Measurements from ENCODE around the gene SPEN.
"Not testable (repeated sequence)": the region's sequence is repeated elsewhere in the genome, so short reads cannot be mapped to it uniquely, and the experiment has no call there.

SPEN gene

DNA sequence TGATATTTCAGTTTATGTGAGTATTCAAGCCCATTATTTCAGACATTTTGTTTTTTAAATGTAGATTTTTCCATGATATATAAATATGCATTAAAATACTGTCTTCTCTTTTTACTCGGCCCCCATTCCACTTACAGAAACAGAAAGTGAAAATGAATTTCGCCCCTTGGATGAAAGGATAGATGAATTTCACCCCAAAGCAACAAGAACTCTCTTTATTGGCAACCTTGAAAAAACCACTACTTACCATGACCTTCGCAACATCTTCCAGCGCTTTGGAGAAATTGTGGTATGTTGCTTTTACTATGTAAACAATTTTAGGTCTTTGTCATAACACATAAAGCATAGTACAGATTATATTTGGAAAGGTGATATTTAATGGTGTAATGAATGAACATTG is 68.5 kb downstream of the SPEN start:
- Mint-ChIP-seq H3K27ac (no peak overlapping the region), H3K9me3 (no peaks in the 10 kb centered on the region), H3K4me3 (no peak overlapping the region), H3K27me3 (ENCODE audit: low read depth, poor library complexity) (no peaks in the 10 kb centered on the region), H3K4me1 (no peaks in the 10 kb centered on the region), H3K36me3 (ENCODE audit: low read depth) (peaks cover 66% of the 10 kb centered on the region)
- DNase-seq = no peak
- TF ChIP-seq, protein P1, sequence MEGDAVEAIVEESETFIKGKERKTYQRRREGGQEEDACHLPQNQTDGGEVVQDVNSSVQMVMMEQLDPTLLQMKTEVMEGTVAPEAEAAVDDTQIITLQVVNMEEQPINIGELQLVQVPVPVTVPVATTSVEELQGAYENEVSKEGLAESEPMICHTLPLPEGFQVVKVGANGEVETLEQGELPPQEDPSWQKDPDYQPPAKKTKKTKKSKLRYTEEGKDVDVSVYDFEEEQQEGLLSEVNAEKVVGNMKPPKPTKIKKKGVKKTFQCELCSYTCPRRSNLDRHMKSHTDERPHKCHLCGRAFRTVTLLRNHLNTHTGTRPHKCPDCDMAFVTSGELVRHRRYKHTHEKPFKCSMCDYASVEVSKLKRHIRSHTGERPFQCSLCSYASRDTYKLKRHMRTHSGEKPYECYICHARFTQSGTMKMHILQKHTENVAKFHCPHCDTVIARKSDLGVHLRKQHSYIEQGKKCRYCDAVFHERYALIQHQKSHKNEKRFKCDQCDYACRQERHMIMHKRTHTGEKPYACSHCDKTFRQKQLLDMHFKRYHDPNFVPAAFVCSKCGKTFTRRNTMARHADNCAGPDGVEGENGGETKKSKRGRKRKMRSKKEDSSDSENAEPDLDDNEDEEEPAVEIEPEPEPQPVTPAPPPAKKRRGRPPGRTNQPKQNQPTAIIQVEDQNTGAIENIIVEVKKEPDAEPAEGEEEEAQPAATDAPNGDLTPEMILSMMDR (IDR thresholded peaks at IDR 0.05) = no peak

GRCh38 chr1:15916417-15916816 is 68.9 kb downstream of the SPEN start:
- TF ChIP-seq, protein P1 (IDR thresholded peaks at IDR 0.05) = no peak
- Mint-ChIP-seq H3K9me3 (no peaks in the 10 kb centered on the region), H3K4me1 (no peaks in the 10 kb centered on the region), H3K27me3 (ENCODE audit: low read depth, poor library complexity) (no peaks in the 10 kb centered on the region), H3K36me3 (ENCODE audit: low read depth) (peaks cover 65% of the 10 kb centered on the region), H3K4me3 (no peak overlapping the region), H3K27ac (peak overlapping the region; percentile 93)
- no peak for DNase-seq

GRCh38 chr1:15916916-15917315 is 69.4 kb downstream of the SPEN start:
- Mint-ChIP-seq H3K27me3 (ENCODE audit: low read depth, poor library complexity) (no peaks in the 10 kb centered on the region), H3K36me3 (ENCODE audit: low read depth) (peaks cover 66% of the 10 kb centered on the region), H3K27ac (peak overlapping the region; percentile 29), H3K4me3 (no peak overlapping the region), H3K9me3 (no peaks in the 10 kb centered on the region), H3K4me1 (no peaks in the 10 kb centered on the region)
- TF ChIP-seq, protein P1 (IDR thresholded peaks at IDR 0.05) = no peak
- DNase-seq = no peak

GRCh38 chr1:15918962-15919715 is 71.6 kb downstream of the SPEN start:
- H3K4me1 Mint-ChIP-seq = no peaks in the 10 kb centered on the region
- TF ChIP-seq, protein P1 (IDR thresholded peaks at IDR 0.05) = no peak
- no peak overlapping the region for H3K27ac Mint-ChIP-seq
- H3K4me3 Mint-ChIP-seq = no peak overlapping the region
- H3K27me3 Mint-ChIP-seq (ENCODE audit: low read depth, poor library complexity) = no peaks in the 10 kb centered on the region
- no peaks in the 10 kb centered on the region for H3K9me3 Mint-ChIP-seq
- DNase-seq = no peak
- H3K36me3 Mint-ChIP-seq (ENCODE audit: low read depth) = peaks cover 65% of the 10 kb centered on the region

DNA sequence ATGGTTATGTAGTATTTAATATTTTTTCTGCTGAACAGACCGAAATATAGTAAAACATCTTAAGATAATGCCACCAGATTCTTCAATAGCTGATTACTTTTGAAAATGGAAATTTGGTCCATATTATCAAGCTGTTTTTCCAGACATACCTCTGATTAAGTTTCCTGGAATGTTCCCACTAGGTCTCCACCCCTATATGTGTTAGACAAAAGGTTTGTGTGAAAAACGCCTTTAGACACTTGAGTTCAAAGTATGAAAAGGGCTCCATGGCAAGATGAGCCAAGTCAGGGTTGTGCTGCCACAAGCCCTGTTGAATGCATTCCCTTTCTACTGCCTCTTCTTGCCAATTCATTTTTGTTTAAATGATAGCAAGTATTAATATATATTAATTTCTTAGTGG is 75.7 kb downstream of the SPEN start:
- no peaks in the 10 kb centered on the region for H3K4me1 Mint-ChIP-seq
- H3K4me3 Mint-ChIP-seq = no peak overlapping the region
- TF ChIP-seq, protein P1 (IDR thresholded peaks at IDR 0.05) = no peak
- no peak for DNase-seq
- no peaks in the 10 kb centered on the region for H3K9me3 Mint-ChIP-seq
- H3K27me3 Mint-ChIP-seq (ENCODE audit: low read depth, poor library complexity) = no peaks in the 10 kb centered on the region
- no peak overlapping the region for H3K27ac Mint-ChIP-seq
- peaks cover 75% of the 10 kb centered on the region for H3K36me3 Mint-ChIP-seq (ENCODE audit: low read depth)

GRCh38 chr1:15926448-15926847 is 78.9 kb downstream of the SPEN start:
- peaks cover 86% of the 10 kb centered on the region for H3K36me3 Mint-ChIP-seq (ENCODE audit: low read depth)
- not testable (repeated sequence) for H3K27me3 Mint-ChIP-seq (ENCODE audit: low read depth, poor library complexity); H3K9me3 Mint-ChIP-seq; H3K27ac Mint-ChIP-seq; DNase-seq; H3K4me1 Mint-ChIP-seq; H3K4me3 Mint-ChIP-seq

Measured in nephron progenitor cell (in vitro differentiated cells).